Uterus (tissue), 4 donors: ENCODE results near the gene LAMC3. TPM values are rescaled to one million over a fixed set of nuclear protein-coding genes. Genes with fewer than 3 reads are reported as not detected.
A peak's percentile ranks its signal among the peaks of the same experiment; 100 is the strongest.

ENCODE experiments used
- DNase-seq, 2 donors: peaks; one replicate each; pipeline ENCODE4 v3.0.0-alpha.2; 2019 to 2020
- H3K27ac ChIP-seq, 2 donors: fragments of 200-600 bp; sonication (generic); 1 replicate in 1 of 2; 2 replicates in 1 of 2; pipeline ENCODE4 v1.5.1; 2016 to 2018
- H3K27me3 ChIP-seq, 2 donors: fragments of 200-600 bp; sonication (generic); one replicate each; pipeline ENCODE4 v1.5.1; 2018 to 2019; ENCODE audit warnings: control low read depth in 1 of 2
- H3K36me3 ChIP-seq, 2 donors: fragments of 200-600 bp; sonication (generic); one replicate each; pipeline ENCODE4 v1.5.1; 2019; ENCODE audit warnings: control low read depth in 1 of 2
- H3K4me1 ChIP-seq, 2 donors: fragments of 200-600 bp; sonication (generic); one replicate each; pipeline ENCODE4 v1.5.1; 2018 to 2019; ENCODE audit warnings: control low read depth in 1 of 2
- H3K4me3 ChIP-seq, 2 donors: fragments of 200-600 bp; sonication (generic); 1 replicate in 1 of 2; 2 replicates in 1 of 2; pipeline ENCODE4 v1.5.1; 2018 to 2019; ENCODE audit warnings: mild to moderate bottlenecking in 1 of 2
- H3K9me3 ChIP-seq, 2 donors: fragments of 200-600 bp; sonication (generic); one replicate each; pipeline ENCODE4 v1.5.1; 2019; ENCODE audit warnings: control low read depth in 1 of 2
- CTCF ChIP-seq, 4 experiments: fragments of 200-600 bp in 2 of 4; fragments of 450-650 bp in 2 of 4; sonication (generic) in 2 of 4; IDR thresholded peaks; one replicate each; pipeline ENCODE4 v1.5.1; 2016 to 2019; ENCODE audit warnings: antibody characterized with exemption in 4 of 4, mild to moderate bottlenecking in 2 of 4, moderate library complexity in 1 of 4
- POLR2A ChIP-seq, 2 donors: fragments of 450-650 bp; IDR thresholded peaks; one replicate each; pipeline ENCODE4 v1.6.1; 2016; ENCODE audit warnings: antibody characterized with exemption in 2 of 2, mild to moderate bottlenecking in 1 of 2, moderate library complexity in 1 of 2
- intact Hi-C: fragments of 100-400 bp; cut with DNase I; formaldehyde crosslinking; loops from one replicate; pipeline ENCODE4 v1.15.1; 2023; ENCODE audit warnings: low total_unique reads
- total RNA-seq, 4 donors: library from RNA; depleted of rRNA in 3 of 4; stranded (reverse); fragments of >200 nt in 3 of 4; gene quantifications; one replicate each; pipeline versions ENCODE4 v1.1.0 to v1.2.4, GENCODE V29; 2014 to 2023
- donor health status: DM: yes; HTN: yes; CAD: no.

LAMC3 gene
- total RNA-seq, 4 donors from 2014 or later: 2.6 to 58.5 (median 3.6) TPM

- H3K27me3 ChIP-seq: peaks cover 0 to 6% of the 10 kb centered on the region in 2 donors
- intact Hi-C loops: no loop called here
- no peak for TF ChIP-seq POLR2A (IDR thresholded peaks at IDR 0.05)
- no peak for TF ChIP-seq CTCF (IDR thresholded peaks at IDR 0.05)
- H3K27ac ChIP-seq: peak within 1 kb of the TSS in 1 of 2 donors; percentile 34
- H3K4me1 ChIP-seq: no peaks in the 10 kb centered on the region
- H3K9me3 ChIP-seq: no peaks in the 10 kb centered on the region
- H3K4me3 ChIP-seq: peak within 1 kb of the TSS; percentile 13 to 33
- no peak for DNase-seq
- no peaks in the 10 kb centered on the region for H3K36me3 ChIP-seq
Observed at GRCh38 chr9:131096269-131097125, 87.5 kb downstream of the LAMC3 start, which contains the start of gene AIF1L. AIF1L (plus strand) TSS chr9:131096531; CDS start chr9:131096630, 99 bp downstream.

- intact Hi-C loops: no loop called here
- H3K27me3 ChIP-seq: peaks cover 0 to 6% of the 10 kb centered on the region in 2 donors
- DNase-seq: no peak
- H3K36me3 ChIP-seq: no peaks in the 10 kb centered on the region
- H3K27ac ChIP-seq: peak overlapping the region in 1 of 2 donors; percentile 34
- TF ChIP-seq POLR2A (IDR thresholded peaks at IDR 0.05) (no peak), CTCF (IDR thresholded peaks at IDR 0.05) (no peak)
- no peaks in the 10 kb centered on the region for H3K4me1 ChIP-seq
- H3K9me3 ChIP-seq: no peaks in the 10 kb centered on the region
- H3K4me3 ChIP-seq: peak overlapping the region; percentile 13 to 33
Observed at GRCh38 chr9:131097126-131097947, 88.4 kb downstream of the LAMC3 start.

- no peak for TF ChIP-seq CTCF (IDR thresholded peaks at IDR 0.05)
- no peak for TF ChIP-seq POLR2A (IDR thresholded peaks at IDR 0.05)
- Histone ChIP-seq H3K4me1 (no peaks in the 10 kb centered on the region), H3K36me3 (no peaks in the 10 kb centered on the region), H3K9me3 (no peaks in the 10 kb centered on the region), H3K4me3 (no peak overlapping the region), H3K27me3 (peaks cover 0 to 6% of the 10 kb centered on the region in 2 donors), H3K27ac (no peak overlapping the region)
- no peak for DNase-seq
- intact Hi-C loops: no loop called here
Observed at GRCh38 chr9:131097948-131098278, 88.9 kb downstream of the LAMC3 start.

GRCh38 chr9:131098391-131099101 lies 89.6 kb downstream of the LAMC3 start:
- Histone ChIP-seq H3K27ac (no peak overlapping the region), H3K27me3 (peaks cover 0 to 6% of the 10 kb centered on the region in 2 donors), H3K9me3 (no peaks in the 10 kb centered on the region), H3K36me3 (no peaks in the 10 kb centered on the region), H3K4me1 (no peaks in the 10 kb centered on the region), H3K4me3 (no peak overlapping the region)
- TF ChIP-seq POLR2A (IDR thresholded peaks at IDR 0.05): no peak
- TF ChIP-seq CTCF (IDR thresholded peaks at IDR 0.05): no peak
- intact Hi-C loops: no loop called here
- no peak for DNase-seq
